B cell (primary cell): ENCODE measurements around the gene LPCAT1. TPM values are rescaled to one million over a fixed set of nuclear protein-coding genes. Genes with fewer than 3 reads are reported as not detected.

Experiments
- ATAC-seq: fragments of 200-7000 bp; cut with Tn5 transposase; one replicate; pipeline ENCODE4 v1.10.0; 2021; ENCODE audit warnings: low read depth, mild to moderate bottlenecking, moderate number of reproducible peaks, moderate library complexity
- CTCF ChIA-PET: fragments of 350-600 bp; sonication (Branson Sonifier 250); formaldehyde crosslinking; loops from one replicate; lab custom pipeline; 2021; ENCODE audit warnings: antibody characterized with exemption, inconsistent platforms; lab: Charles Lee
- POLR2A ChIA-PET: fragments of 350-600 bp; sonication (Branson Sonifier 250); formaldehyde crosslinking; loops from one replicate; lab custom pipeline; 2021; ENCODE audit warnings: antibody characterized with exemption; lab: Charles Lee
- DNase-seq: peaks from one replicate; pipeline ENCODE4 v3.0.0; 2013
- H2AFZ ChIP-seq: 2 replicates; pipeline ENCODE4 v1.6.1; 2012; ENCODE audit warnings: mild to moderate bottlenecking, low read depth, low read length; ENCODE audit not compliant: insufficient read depth, poor library complexity, severe bottlenecking
- H3K27ac ChIP-seq, 2 donors: 1 replicate in 1 of 2; 2 replicates in 1 of 2; pipeline ENCODE4 v1.5.1; 2012 to 2013; ENCODE audit warnings: low read length in 2 of 2, mild to moderate bottlenecking in 2 of 2, moderate library complexity in 1 of 2
- H3K27me3 ChIP-seq, 4 experiments: fragments of 200-600 bp in 1 of 4; sonication (generic) in 1 of 4; replicated peaks in 1 of 4; 1 replicate in 2 of 4; 2 replicates in 2 of 4; pipeline versions ENCODE4 v1.6.1 to v1.7.0; 2013 to 2016; ENCODE audit warnings: low read length in 3 of 4, mild to moderate bottlenecking in 2 of 4, mixed read lengths in 1 of 4, moderate library complexity in 1 of 4; ENCODE audit not compliant: insufficient read depth in 4 of 4, control insufficient read depth in 3 of 4; ENCODE audit errors: control extremely low read depth in 1 of 4
- H3K36me3 ChIP-seq, 2 experiments: replicated peaks in 1 of 2; 1 replicate in 1 of 2; 2 replicates in 1 of 2; pipeline versions ENCODE4 v1.6.1 to v1.7.1; 2013; ENCODE audit warnings: low read length in 1 of 2; ENCODE audit not compliant: insufficient read depth in 2 of 2, control insufficient read depth in 1 of 2; ENCODE audit errors: control extremely low read depth in 1 of 2, extremely low read depth in 1 of 2
- H3K4me1 ChIP-seq, 2 donors: fragments of 200-600 bp in 1 of 2; sonication (generic) in 1 of 2; 1 replicate in 1 of 2; 2 replicates in 1 of 2; pipeline versions ENCODE4 v1.5.1 to v1.6.1; 2013 to 2017; ENCODE audit warnings: low read length in 2 of 2; ENCODE audit not compliant: control insufficient read depth in 2 of 2, insufficient read depth in 2 of 2
- H3K4me2 ChIP-seq: replicated peaks from 2 replicates; pipeline ENCODE3; 2012; ENCODE audit warnings: mild to moderate bottlenecking, low read depth, low read length; ENCODE audit not compliant: poor library complexity, severe bottlenecking
- H3K4me3 ChIP-seq, 5 experiments: fragments of 200-600 bp in 1 of 5; sonication (generic) in 1 of 5; 1 replicate in 3 of 5; 2 replicates in 2 of 5; pipeline versions ENCODE4 v1.5.1 to v1.7.0; 2011 to 2016; ENCODE audit warnings: low read length in 4 of 5, mild to moderate bottlenecking in 4 of 5, low read depth in 2 of 5, control low read depth in 1 of 5, moderate library complexity in 1 of 5; ENCODE audit not compliant: insufficient read depth in 1 of 5; ENCODE audit errors: control extremely low read depth in 1 of 5, extremely low read depth in 1 of 5
- H3K79me2 ChIP-seq: fragments of 200-600 bp; sonication (generic); one replicate; pipeline ENCODE4 v1.6.0; 2016; ENCODE audit warnings: low read length; ENCODE audit not compliant: control insufficient read depth, insufficient read depth
- H3K9ac ChIP-seq: fragments of 200-600 bp; sonication (generic); 2 replicates; pipeline ENCODE4 v1.6.1; 2017; ENCODE audit warnings: mild to moderate bottlenecking, low read length, moderate library complexity
- H3K9me3 ChIP-seq, 3 donors: one replicate each; pipeline versions ENCODE4 v1.6.1 to v1.7.1; 2013; ENCODE audit warnings: low read length in 2 of 3; ENCODE audit not compliant: control insufficient read depth in 2 of 3, insufficient read depth in 1 of 3; ENCODE audit errors: control extremely low read depth in 1 of 3
- H4K20me1 ChIP-seq: 2 replicates; pipeline ENCODE4 v1.6.0; 2012; ENCODE audit warnings: mild to moderate bottlenecking, low read length; ENCODE audit not compliant: insufficient read depth, control insufficient read depth, poor library complexity, severe bottlenecking
- H3K27ac Mint-ChIP-seq: one replicate; pipeline ENCODE4 v1.8.0; 2021; ENCODE audit warnings: mixed read lengths
- H3K27me3 Mint-ChIP-seq: one replicate; pipeline ENCODE4 v1.8.0; 2021; ENCODE audit warnings: mixed read lengths
- H3K4me1 Mint-ChIP-seq: one replicate; pipeline ENCODE4 v1.8.0; 2021; ENCODE audit warnings: mixed read lengths
- H3K4me3 Mint-ChIP-seq: one replicate; pipeline ENCODE4 v1.8.0; 2021; ENCODE audit warnings: mixed read lengths
- H3K9me3 Mint-ChIP-seq: one replicate; pipeline ENCODE4 v1.8.0; 2022; ENCODE audit warnings: mixed read lengths; ENCODE audit not compliant: insufficient read depth
- EZH2 ChIP-seq: IDR thresholded peaks from 2 replicates; pipeline ENCODE4 v1.6.1; 2012; ENCODE audit warnings: borderline replicate concordance, low read depth, mild to moderate bottlenecking, moderate library complexity, low read length; ENCODE audit not compliant: insufficient read depth, poor library complexity, severe bottlenecking
- WGBS: methylation state at CpG from one replicate; pipeline ENCODE4 v1.1.5; 2013; ENCODE audit warnings: missing lambda C conversion rate; ENCODE audit not compliant: insufficient coverage; 5-methylcytosine and 5-hydroxymethylcytosine counted together
- intact Hi-C: fragments of 100-400 bp; cut with micrococcal nuclease; formaldehyde crosslinking; loops from one replicate; pipeline ENCODE4 v1.10.0; 2022
- polyA plus RNA-seq: library from polyadenylated mRNA; depleted of rRNA; stranded (reverse); fragments of >200 nt; gene quantifications from 2 replicates; pipeline ENCODE4 v1.2.3, GENCODE V29; 2012
- total RNA-seq, 2 donors: library from RNA; stranded (reverse); fragments of 120-200 nt in 1 of 2; gene quantifications; 1 replicate in 1 of 2; 2 replicates in 1 of 2; pipeline versions ENCODE4 v1.2.3 to v1.2.4, GENCODE V29; 2013 to 2022
- TF ChIP-seq, protein P1 (sequence below): fragments of 200-600 bp; IDR thresholded peaks from one replicate; pipeline ENCODE4 v1.8.0; 2022; ENCODE audit warnings: antibody characterized with exemption, mild to moderate bottlenecking

Gene LPCAT1
- total and polyA plus RNA-seq, 2 donors (not counting 1 experiment from before 2014, with no cell fraction given) = 94.8 to 159 TPM

DNA sequence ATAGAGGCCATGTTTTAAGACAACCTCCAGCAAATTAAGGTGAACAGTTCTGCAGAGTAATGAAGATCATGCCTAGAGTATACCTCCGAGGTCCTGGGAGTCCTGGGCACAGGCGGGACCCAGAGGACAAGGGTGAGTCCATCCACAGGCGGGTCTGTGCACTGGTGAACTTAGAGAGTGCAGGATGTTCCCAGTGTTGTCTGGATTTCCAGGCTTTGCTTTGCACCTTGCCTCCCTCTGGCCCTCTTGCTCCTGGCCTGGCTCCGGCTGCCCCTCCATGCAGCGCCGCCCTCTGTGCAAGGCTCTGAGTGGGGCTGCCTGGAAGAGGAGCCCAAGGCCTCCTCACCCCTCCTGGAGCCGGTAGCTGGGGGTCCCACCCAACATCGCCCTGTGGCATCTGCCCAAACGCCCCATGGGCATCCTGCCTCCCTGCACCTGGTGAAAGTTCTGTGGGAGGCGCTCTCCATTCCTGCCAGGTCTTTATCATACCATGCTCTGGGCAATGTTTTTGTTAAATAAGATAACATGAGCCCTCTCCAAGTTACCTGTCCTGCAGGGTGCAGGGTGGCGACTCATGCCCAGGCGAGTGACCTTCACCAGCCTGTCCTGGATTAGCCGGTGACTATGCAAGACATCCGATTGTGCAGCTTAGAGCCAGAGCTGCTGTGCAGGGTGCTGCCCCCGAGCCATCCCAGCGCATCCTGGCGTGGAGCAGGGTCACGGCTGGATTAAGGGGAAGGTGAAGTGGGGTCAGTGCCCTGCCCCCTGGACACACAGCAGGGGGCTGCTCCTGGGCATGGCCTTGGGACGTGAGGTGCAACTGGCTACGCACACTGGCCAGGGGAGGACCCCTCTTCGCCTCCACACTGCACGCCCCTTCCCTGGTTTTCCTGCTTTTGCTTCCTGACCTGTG lies 41.3 kb upstream of the LPCAT1 start:
- ChIA-PET POLR2A (interaction anchor here (0.6 kb wide), 1 partner anchor 70 kb away, joined by 7 read pairs; no protein-coding TSS in a partner anchor), CTCF (no interaction called here)
- no peak for ATAC-seq
- no peak for DNase-seq
- H3K4me3 ChIP-seq = no peak overlapping the region
- H2AFZ ChIP-seq = no peak overlapping the region
- H3K27me3 ChIP-seq = no peaks in the 10 kb centered on the region
- no peak for TF ChIP-seq EZH2
- TF ChIP-seq, protein P1, sequence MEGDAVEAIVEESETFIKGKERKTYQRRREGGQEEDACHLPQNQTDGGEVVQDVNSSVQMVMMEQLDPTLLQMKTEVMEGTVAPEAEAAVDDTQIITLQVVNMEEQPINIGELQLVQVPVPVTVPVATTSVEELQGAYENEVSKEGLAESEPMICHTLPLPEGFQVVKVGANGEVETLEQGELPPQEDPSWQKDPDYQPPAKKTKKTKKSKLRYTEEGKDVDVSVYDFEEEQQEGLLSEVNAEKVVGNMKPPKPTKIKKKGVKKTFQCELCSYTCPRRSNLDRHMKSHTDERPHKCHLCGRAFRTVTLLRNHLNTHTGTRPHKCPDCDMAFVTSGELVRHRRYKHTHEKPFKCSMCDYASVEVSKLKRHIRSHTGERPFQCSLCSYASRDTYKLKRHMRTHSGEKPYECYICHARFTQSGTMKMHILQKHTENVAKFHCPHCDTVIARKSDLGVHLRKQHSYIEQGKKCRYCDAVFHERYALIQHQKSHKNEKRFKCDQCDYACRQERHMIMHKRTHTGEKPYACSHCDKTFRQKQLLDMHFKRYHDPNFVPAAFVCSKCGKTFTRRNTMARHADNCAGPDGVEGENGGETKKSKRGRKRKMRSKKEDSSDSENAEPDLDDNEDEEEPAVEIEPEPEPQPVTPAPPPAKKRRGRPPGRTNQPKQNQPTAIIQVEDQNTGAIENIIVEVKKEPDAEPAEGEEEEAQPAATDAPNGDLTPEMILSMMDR = no peak
- H3K9ac ChIP-seq = no peak overlapping the region
- no peaks in the 10 kb centered on the region for H4K20me1 ChIP-seq
- Mint-ChIP-seq H3K9me3 (no peaks in the 10 kb centered on the region), H3K4me1 (no peaks in the 10 kb centered on the region), H3K27me3 (no peaks in the 10 kb centered on the region), H3K27ac (no peak overlapping the region), H3K4me3 (no peak overlapping the region)
- no peaks in the 10 kb centered on the region for H3K4me1 ChIP-seq
- WGBS = 98% methylated on average over 21 of the region's 22 CpGs
- H3K27ac ChIP-seq = no peak overlapping the region
- peaks cover 0 to 14% (median 0%) of the 10 kb centered on the region in 3 donors for H3K9me3 ChIP-seq
- no peaks in the 10 kb centered on the region for H3K79me2 ChIP-seq
- H3K36me3 ChIP-seq = peaks cover 0 to 11% of the 10 kb centered on the region in 2 experiments
- no peak overlapping the region for H3K4me2 ChIP-seq
- intact Hi-C loops = no loop called here

DNA sequence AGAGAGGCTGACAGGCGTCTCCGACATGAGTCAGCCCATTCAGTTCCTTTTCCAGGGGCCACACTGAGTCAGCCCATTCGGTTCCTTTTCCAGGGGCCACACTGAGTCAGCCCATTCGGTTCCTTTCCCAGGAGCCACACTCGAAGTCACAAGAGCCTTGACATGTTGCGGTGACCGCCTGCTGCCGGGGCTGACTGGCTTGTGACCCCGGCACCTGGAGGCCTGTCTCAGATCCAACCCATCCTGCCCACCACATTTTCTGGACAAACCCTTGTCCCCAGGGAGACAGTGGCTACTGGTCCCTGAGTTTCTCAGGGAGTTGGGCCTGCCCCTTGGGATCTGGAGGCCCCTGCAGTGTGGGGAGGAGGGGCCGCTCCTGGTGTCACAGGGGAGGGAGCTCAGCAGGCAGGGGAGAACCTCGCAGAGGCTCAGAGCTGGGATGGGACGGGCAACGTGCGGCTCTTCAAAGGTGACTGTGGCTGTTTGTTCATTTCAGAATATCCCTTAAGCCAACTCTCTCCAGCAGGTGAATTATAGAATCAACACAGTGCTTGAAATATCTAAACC lies 40.5 kb upstream of the LPCAT1 start:
- no peak overlapping the region for H3K9ac ChIP-seq
- intact Hi-C loops = no loop called here
- Mint-ChIP-seq H3K27me3 (no peaks in the 10 kb centered on the region), H3K4me3 (no peak overlapping the region), H3K27ac (no peak overlapping the region), H3K9me3 (no peaks in the 10 kb centered on the region), H3K4me1 (no peaks in the 10 kb centered on the region)
- no peak overlapping the region for H3K27ac ChIP-seq
- DNase-seq = no peak
- POLR2A ChIA-PET = no interaction called here
- WGBS = 56% methylated on average over 10 of the region's 14 CpGs
- TF ChIP-seq EZH2 = no peak
- TF ChIP-seq, protein P1 = no peak
- ATAC-seq = no peak
- H3K9me3 ChIP-seq = peaks cover 0 to 14% (median 0%) of the 10 kb centered on the region in 3 donors
- no peak overlapping the region for H2AFZ ChIP-seq
- CTCF ChIA-PET = no interaction called here
- H3K79me2 ChIP-seq = no peaks in the 10 kb centered on the region
- H3K27me3 ChIP-seq = no peaks in the 10 kb centered on the region
- no peaks in the 10 kb centered on the region for H4K20me1 ChIP-seq
- H3K4me2 ChIP-seq = no peak overlapping the region
- H3K36me3 ChIP-seq = peaks cover 0 to 11% of the 10 kb centered on the region in 2 experiments
- no peaks in the 10 kb centered on the region for H3K4me1 ChIP-seq
- no peak overlapping the region for H3K4me3 ChIP-seq
